Keratinocyte (primary cell): ENCODE measurements around the gene MAFF. TPM values are rescaled to one million over a fixed set of nuclear protein-coding genes. Genes with fewer than 3 reads are reported as not detected.

ENCODE experiments used
- DNase-seq: peaks from one replicate; pipeline ENCODE4 v3.0.0-alpha.2; 2011; ENCODE audit warnings: low read depth, missing footprints, low spot score
- FAIRE-seq: peaks from 2 replicates; lab custom pipeline; 2011; peaks lifted over from hg19 to GRCh38; lab: Jason Lieb, UNC
- H2AFZ ChIP-seq: 2 replicates; pipeline ENCODE4 v1.6.0; 2012; ENCODE audit warnings: low read length, control low read depth, inconsistent platforms; ENCODE audit not compliant: control insufficient read depth
- H3K27ac ChIP-seq: 2 replicates; pipeline ENCODE4 v1.5.1; 2011; ENCODE audit warnings: low read length; ENCODE audit not compliant: control insufficient read depth, insufficient read depth
- H3K27me3 ChIP-seq: 3 replicates; pipeline ENCODE4 v1.6.0; 2011; ENCODE audit warnings: low read length; ENCODE audit not compliant: control insufficient read depth, insufficient read depth; ENCODE audit errors: extremely low read depth
- H3K36me3 ChIP-seq, 2 experiments: 2 replicates in 1 of 2; 3 replicates in 1 of 2; pipeline ENCODE4 v1.5.1; 2011; ENCODE audit warnings: low read length in 2 of 2, mild to moderate bottlenecking in 1 of 2; ENCODE audit not compliant: control insufficient read depth in 2 of 2, insufficient read depth in 2 of 2; ENCODE audit errors: extremely low read depth in 1 of 2
- H3K4me1 ChIP-seq: 3 replicates; pipeline ENCODE4 v1.5.1; 2011; ENCODE audit warnings: low read length; ENCODE audit not compliant: control insufficient read depth, insufficient read depth; ENCODE audit errors: extremely low read depth
- H3K4me2 ChIP-seq: 3 replicates; pipeline ENCODE4 v1.6.0; 2011; ENCODE audit warnings: low read depth, low read length; ENCODE audit not compliant: control insufficient read depth, insufficient read depth; ENCODE audit errors: extremely low read depth
- H3K4me3 ChIP-seq, 3 experiments: fragments of 200-600 bp in 1 of 3; sonication (generic) in 1 of 3; 2 replicates in 2 of 3; 3 replicates in 1 of 3; pipeline ENCODE4 v1.5.1; 2011 to 2016; ENCODE audit warnings: low read length in 3 of 3, mild to moderate bottlenecking in 3 of 3, control low read depth in 2 of 3, inconsistent platforms in 1 of 3, low read depth in 1 of 3, mixed read lengths in 1 of 3, mixed run types in 1 of 3, moderate library complexity in 1 of 3; ENCODE audit not compliant: control insufficient read depth in 2 of 3, insufficient read depth in 2 of 3; ENCODE audit errors: extremely low read depth in 1 of 3
- H3K79me2 ChIP-seq: 2 replicates; pipeline ENCODE4 v1.6.0; 2012; ENCODE audit warnings: low read length; ENCODE audit not compliant: control insufficient read depth, insufficient read depth
- H3K9ac ChIP-seq: 3 replicates; pipeline ENCODE4 v1.6.0; 2011; ENCODE audit warnings: low read length; ENCODE audit not compliant: control insufficient read depth, insufficient read depth; ENCODE audit errors: extremely low read depth
- H3K9me1 ChIP-seq: 3 replicates; pipeline ENCODE4 v1.6.0; 2011; ENCODE audit warnings: low read length; ENCODE audit not compliant: control insufficient read depth, insufficient read depth; ENCODE audit errors: extremely low read depth
- H3K9me3 ChIP-seq: 2 replicates; pipeline ENCODE4 v1.5.1; 2012; ENCODE audit warnings: low read depth, low read length; ENCODE audit not compliant: control insufficient read depth
- H4K20me1 ChIP-seq: 3 replicates; pipeline ENCODE4 v1.6.0; 2011; ENCODE audit warnings: low read length; ENCODE audit not compliant: control insufficient read depth, insufficient read depth; ENCODE audit errors: extremely low read depth
- EZH2 ChIP-seq: IDR thresholded peaks from one replicate; pipeline ENCODE4 v1.6.1; 2012; ENCODE audit warnings: inconsistent platforms, mild to moderate bottlenecking, low read length, moderate library complexity
- dilution Hi-C: fragments of 300-500 bp; cut with MboI; formaldehyde crosslinking; loops from one replicate; pipeline ENCODE4 v1.7.0; 2020; ENCODE audit warnings: low sequenced_read_pairs; ENCODE audit not compliant: extremely low pct_ligation_motif_present
- polyA plus RNA-seq, 5 experiments: library from polyadenylated mRNA; depleted of rRNA in 3 of 5; stranded (reverse) in 3 of 5; stranded (forward) in 1 of 5; unstranded in 1 of 5; fragments of >200 nt; gene quantifications; 1 replicate in 1 of 5; 2 replicates in 3 of 5; 3 replicates in 1 of 5; pipeline versions ENCODE4 v1.2.1 to v1.2.3, GENCODE V29; 2011 to 2012; ENCODE audit warnings: missing spikeins in 2 of 5, low read depth in 1 of 5, low replicate concordance in 1 of 5
- TF ChIP-seq, protein P1 (sequence below), 3 experiments: IDR thresholded peaks in 1 of 3; conservative IDR thresholded peaks in 1 of 3; optimal IDR thresholded peaks in 1 of 3; 2 replicates in 2 of 3; 3 replicates in 1 of 3; pipeline versions ENCODE3 to v1.5.1; 2011; ENCODE audit warnings: low read length in 3 of 3, mild to moderate bottlenecking in 3 of 3, moderate library complexity in 2 of 3, control low read depth in 1 of 3, inconsistent platforms in 1 of 3; ENCODE audit not compliant: insufficient read depth in 2 of 3; ENCODE audit errors: extremely low read depth in 1 of 3

The MAFF gene
- polyA plus RNA-seq, 1 donor (not counting 4 experiments of a cell fraction or from before 2014, with no cell fraction given): 10.5 TPM

DNA sequence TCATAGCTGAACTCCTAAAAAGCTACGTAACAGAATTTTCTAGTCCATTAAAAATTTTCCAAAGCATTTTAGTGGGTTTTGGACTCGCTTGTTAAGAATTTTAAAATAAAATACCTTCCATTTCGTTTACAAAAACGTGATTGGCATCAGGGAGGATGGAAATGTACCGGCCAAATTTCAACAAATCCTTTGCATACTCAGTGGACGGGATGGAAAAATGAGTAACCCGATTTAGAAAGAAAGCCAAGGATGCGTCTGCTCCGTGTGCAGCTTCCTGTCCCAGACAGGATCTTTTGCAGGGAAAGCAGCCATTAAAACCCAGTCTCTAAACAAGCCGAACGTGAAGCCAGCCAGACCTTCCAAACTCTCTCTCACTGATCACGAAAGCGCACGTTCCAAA is 55.4 kb downstream of the MAFF start:
- Histone ChIP-seq H3K4me3 (no peak overlapping the region), H3K27ac (no peak overlapping the region), H3K36me3 (peaks cover 0 to 5% of the 10 kb centered on the region in 2 experiments), H3K4me2 (no peak overlapping the region), H3K79me2 (peaks cover 66% of the 10 kb centered on the region), H3K9ac (no peak overlapping the region), H3K9me1 (no peaks in the 10 kb centered on the region), H3K4me1 (peaks cover under 1% of the 10 kb centered on the region), H3K9me3 (no peaks in the 10 kb centered on the region), H4K20me1 (no peaks in the 10 kb centered on the region), H3K27me3 (no peaks in the 10 kb centered on the region), H2AFZ (no peak overlapping the region)
- DNase-seq: no peak
- dilution Hi-C loops: no loop called here
- FAIRE-seq: no peak
- TF ChIP-seq, protein P1, sequence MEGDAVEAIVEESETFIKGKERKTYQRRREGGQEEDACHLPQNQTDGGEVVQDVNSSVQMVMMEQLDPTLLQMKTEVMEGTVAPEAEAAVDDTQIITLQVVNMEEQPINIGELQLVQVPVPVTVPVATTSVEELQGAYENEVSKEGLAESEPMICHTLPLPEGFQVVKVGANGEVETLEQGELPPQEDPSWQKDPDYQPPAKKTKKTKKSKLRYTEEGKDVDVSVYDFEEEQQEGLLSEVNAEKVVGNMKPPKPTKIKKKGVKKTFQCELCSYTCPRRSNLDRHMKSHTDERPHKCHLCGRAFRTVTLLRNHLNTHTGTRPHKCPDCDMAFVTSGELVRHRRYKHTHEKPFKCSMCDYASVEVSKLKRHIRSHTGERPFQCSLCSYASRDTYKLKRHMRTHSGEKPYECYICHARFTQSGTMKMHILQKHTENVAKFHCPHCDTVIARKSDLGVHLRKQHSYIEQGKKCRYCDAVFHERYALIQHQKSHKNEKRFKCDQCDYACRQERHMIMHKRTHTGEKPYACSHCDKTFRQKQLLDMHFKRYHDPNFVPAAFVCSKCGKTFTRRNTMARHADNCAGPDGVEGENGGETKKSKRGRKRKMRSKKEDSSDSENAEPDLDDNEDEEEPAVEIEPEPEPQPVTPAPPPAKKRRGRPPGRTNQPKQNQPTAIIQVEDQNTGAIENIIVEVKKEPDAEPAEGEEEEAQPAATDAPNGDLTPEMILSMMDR (optimal IDR thresholded peaks at IDR 0.05 in 1 of 3, IDR thresholded peaks at IDR 0.05 in 1 of 3, conservative IDR thresholded peaks at IDR 0.05 in 1 of 3; ENCODE audit: extremely low read depth in 1 of 3, insufficient read depth in 2 of 3, low read length in 3 of 3): no peak
- no peak for TF ChIP-seq EZH2

DNA sequence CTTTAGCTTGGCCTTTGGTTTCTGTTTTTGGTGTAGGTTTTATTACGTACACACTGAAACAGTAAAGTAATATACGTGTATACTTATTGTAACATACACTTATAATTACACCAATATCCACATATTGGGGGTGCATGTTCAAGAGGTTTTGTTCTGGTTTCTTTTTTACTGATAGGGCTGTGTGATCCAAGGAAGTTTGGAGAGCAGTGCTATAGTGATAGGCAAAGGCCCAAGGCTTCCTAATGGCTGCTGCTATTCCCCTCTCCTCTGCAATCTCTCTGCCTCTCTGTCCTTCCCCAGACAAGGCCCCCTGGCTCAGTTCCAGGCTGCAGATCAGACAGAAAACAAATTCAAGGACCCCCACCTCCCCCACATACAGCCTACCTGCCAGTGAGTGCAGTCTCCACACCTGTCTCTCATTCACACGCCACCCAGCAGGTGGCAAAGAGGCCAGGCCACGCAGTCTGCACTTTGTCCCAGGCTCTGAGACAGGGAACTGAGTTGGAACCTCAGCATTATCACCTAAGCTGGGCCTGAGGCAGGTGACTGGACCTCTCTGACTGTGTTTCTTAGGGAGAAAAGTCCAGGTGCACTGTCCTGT is 56.0 kb downstream of the MAFF start:
- TF ChIP-seq EZH2: no peak
- TF ChIP-seq, protein P1 (optimal IDR thresholded peaks at IDR 0.05 in 1 of 3, IDR thresholded peaks at IDR 0.05 in 1 of 3, conservative IDR thresholded peaks at IDR 0.05 in 1 of 3; ENCODE audit: extremely low read depth in 1 of 3, insufficient read depth in 2 of 3, low read length in 3 of 3): no peak
- Histone ChIP-seq H3K36me3 (peaks cover 0 to 5% of the 10 kb centered on the region in 2 experiments), H3K4me1 (peaks cover 6% of the 10 kb centered on the region), H3K9me3 (no peaks in the 10 kb centered on the region), H3K79me2 (peaks cover 67% of the 10 kb centered on the region), H2AFZ (no peak overlapping the region), H3K4me3 (no peak overlapping the region), H3K27ac (no peak overlapping the region), H3K9me1 (no peaks in the 10 kb centered on the region), H3K9ac (no peak overlapping the region), H4K20me1 (peaks cover 3% of the 10 kb centered on the region), H3K27me3 (no peaks in the 10 kb centered on the region), H3K4me2 (no peak overlapping the region)
- no peak for DNase-seq
- no peak for FAIRE-seq
- dilution Hi-C loops: no loop called here
